ENCODE data around the gene ASCL5. TPM values are rescaled to one million over a fixed set of nuclear protein-coding genes. Genes with fewer than 3 reads are reported as not detected.

Gene ASCL5
- total RNA-seq, 6 experiments from 2014 or later: not detected

DNA sequence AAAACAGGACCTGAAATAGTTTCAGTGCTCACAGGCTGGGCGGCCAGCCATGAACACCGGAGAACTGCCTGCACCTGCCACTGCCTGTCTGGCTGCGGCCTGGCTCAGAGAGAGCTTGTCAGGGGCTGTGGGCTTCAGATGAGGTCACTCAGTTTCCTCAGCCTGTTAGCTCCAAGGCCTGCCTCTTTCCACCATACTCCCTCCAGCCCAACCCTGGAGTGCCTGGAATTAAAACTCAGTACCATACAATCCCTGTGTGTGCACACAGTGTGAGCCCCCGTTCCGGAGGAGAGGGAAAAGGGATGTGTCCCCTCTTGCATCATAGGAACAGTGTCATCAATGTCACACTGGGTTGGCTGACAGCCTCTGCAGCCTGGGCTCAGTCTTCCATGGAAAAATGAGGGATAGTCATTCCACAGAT, 30.9 kb downstream of the ASCL5 start:
- ATAC-seq (no peak), DNase-seq (no peak)
- no peaks in the 10 kb centered on the region for H3K4me1 ChIP-seq
- no peaks in the 10 kb centered on the region for H3K27me3 ChIP-seq
- no peak overlapping the region for H3K4me3 ChIP-seq
- H3K36me3 ChIP-seq: no peaks in the 10 kb centered on the region
- intact Hi-C loops (cut with DNase I): no loop called here
- WGBS (ENCODE audit: insufficient coverage, low coverage, low lambda C conversion rate, missing lambda C conversion rate): no CpG with 5 or more reads among the region's 5 CpGs
- H3K9me3 ChIP-seq: no peaks in the 10 kb centered on the region
- H3K27ac ChIP-seq: no peak overlapping the region
- TF ChIP-seq POLR2A (IDR thresholded peaks at IDR 0.05): no peak
- TF ChIP-seq, protein P1, sequence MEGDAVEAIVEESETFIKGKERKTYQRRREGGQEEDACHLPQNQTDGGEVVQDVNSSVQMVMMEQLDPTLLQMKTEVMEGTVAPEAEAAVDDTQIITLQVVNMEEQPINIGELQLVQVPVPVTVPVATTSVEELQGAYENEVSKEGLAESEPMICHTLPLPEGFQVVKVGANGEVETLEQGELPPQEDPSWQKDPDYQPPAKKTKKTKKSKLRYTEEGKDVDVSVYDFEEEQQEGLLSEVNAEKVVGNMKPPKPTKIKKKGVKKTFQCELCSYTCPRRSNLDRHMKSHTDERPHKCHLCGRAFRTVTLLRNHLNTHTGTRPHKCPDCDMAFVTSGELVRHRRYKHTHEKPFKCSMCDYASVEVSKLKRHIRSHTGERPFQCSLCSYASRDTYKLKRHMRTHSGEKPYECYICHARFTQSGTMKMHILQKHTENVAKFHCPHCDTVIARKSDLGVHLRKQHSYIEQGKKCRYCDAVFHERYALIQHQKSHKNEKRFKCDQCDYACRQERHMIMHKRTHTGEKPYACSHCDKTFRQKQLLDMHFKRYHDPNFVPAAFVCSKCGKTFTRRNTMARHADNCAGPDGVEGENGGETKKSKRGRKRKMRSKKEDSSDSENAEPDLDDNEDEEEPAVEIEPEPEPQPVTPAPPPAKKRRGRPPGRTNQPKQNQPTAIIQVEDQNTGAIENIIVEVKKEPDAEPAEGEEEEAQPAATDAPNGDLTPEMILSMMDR (IDR thresholded peaks at IDR 0.05): no peak

DNA sequence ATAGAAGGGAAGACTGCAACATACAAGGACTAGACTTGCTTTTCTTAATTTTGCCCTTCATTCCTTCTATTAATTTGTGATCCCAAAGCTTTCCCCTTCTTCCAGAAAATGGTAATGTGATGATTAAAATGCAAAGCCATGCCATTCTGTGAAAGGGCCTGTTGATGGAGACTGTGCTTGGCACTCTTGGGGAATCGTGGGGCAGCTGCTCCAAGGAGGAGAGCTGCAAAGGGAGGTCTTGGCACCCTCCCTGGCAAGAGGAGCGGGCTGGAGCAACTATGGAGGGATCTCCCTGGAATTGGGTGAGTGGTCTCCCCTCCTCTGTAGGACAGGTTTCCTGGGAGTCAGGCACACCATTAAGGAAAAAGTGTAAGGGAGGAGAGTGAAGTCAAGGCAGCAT, 31.4 kb downstream of the ASCL5 start:
- TF ChIP-seq POLR2A (IDR thresholded peaks at IDR 0.05): no peak
- TF ChIP-seq, protein P1 (IDR thresholded peaks at IDR 0.05): no peak
- Histone ChIP-seq H3K27me3 (no peaks in the 10 kb centered on the region), H3K27ac (no peak overlapping the region), H3K36me3 (no peaks in the 10 kb centered on the region), H3K9me3 (no peaks in the 10 kb centered on the region), H3K4me1 (no peaks in the 10 kb centered on the region), H3K4me3 (no peak overlapping the region)
- intact Hi-C loops (cut with DNase I): no loop called here
- ATAC-seq (no peak), DNase-seq (no peak)
- WGBS (ENCODE audit: insufficient coverage, low coverage, low lambda C conversion rate, missing lambda C conversion rate): 91% methylated on average over 2 of the region's 2 CpGs

DNA sequence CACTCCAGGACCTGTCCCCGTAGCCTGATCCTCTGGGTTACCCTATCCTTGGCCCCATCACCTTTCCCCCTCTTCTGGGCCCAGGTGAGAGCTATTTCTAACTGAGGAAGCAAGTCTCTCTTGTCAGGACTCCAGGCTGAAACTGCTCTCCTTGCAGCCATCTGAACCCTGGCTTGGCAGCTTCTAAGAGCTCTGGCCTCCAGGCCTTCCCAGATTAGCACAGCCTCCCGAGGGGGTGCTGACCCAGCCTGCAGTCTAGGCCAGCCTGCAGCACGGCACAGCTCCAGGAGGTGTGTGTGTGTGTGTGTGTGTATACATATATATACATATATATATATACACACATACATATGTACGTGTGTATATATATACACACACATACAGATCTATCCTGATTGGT, 32.2 kb downstream of the ASCL5 start:
- Histone ChIP-seq H3K36me3 (no peaks in the 10 kb centered on the region), H3K27me3 (no peaks in the 10 kb centered on the region), H3K4me1 (no peaks in the 10 kb centered on the region), H3K4me3 (no peak overlapping the region), H3K9me3 (no peaks in the 10 kb centered on the region), H3K27ac (no peak overlapping the region)
- WGBS (ENCODE audit: insufficient coverage, low coverage, low lambda C conversion rate, missing lambda C conversion rate): 40% methylated on average over 1 of the region's 4 CpGs
- TF ChIP-seq, protein P1 (IDR thresholded peaks at IDR 0.05): no peak
- no peak for TF ChIP-seq POLR2A (IDR thresholded peaks at IDR 0.05)
- peak in 1 of 4 donors; percentile 19 for ATAC-seq
- DNase-seq: no peak
- intact Hi-C loops (cut with DNase I): no loop called here

DNA sequence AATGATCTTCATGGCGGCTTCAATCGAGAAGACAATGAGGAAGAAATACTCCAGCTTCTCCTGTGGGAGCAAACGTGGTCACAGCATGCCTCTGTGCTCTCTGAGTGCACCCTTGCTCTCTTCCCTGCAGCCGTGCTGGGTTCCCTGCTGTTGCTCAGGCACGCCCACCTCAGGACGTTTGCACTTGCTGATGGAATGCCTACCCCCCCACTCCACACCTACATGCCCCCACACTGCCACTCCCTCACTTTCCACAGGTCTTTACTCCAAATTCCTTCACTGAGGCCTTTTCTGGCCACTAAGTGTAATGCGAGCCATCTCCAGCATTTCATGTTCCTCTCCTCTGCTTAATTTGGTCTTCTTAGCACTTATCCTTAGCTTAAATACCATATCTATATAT, 33.0 kb downstream of the ASCL5 start:
- H3K27ac ChIP-seq: no peak overlapping the region
- ATAC-seq (no peak), DNase-seq (no peak)
- no peaks in the 10 kb centered on the region for H3K9me3 ChIP-seq
- H3K36me3 ChIP-seq: no peaks in the 10 kb centered on the region
- H3K4me3 ChIP-seq: no peak overlapping the region
- TF ChIP-seq, protein P1 (IDR thresholded peaks at IDR 0.05): no peak
- WGBS (ENCODE audit: insufficient coverage, low coverage, low lambda C conversion rate, missing lambda C conversion rate): 63% methylated on average over 5 of the region's 7 CpGs
- no peaks in the 10 kb centered on the region for H3K4me1 ChIP-seq
- intact Hi-C loops (cut with DNase I): no loop called here
- H3K27me3 ChIP-seq: no peaks in the 10 kb centered on the region

DNA sequence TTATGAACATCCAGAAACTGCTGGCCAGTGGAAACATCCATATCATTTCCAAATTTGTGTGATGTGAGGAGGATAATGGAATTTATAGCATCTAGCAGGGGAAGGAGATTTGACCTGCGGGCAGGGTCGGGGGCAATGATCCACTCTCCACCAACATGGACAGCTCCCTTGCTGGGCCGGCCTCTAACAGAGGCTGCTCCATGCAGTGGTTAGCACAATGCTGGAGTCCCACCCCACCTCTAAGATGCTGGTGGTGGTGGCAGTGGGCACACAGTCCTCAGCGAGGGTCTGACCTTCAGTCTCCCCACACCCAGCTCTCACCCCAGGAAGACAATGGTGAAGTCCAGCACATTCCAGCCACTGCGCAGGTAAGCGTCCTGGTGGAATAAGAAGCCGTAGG, 33.4 kb downstream of the ASCL5 start:
- H3K4me1 ChIP-seq: no peaks in the 10 kb centered on the region
- no peaks in the 10 kb centered on the region for H3K36me3 ChIP-seq
- ATAC-seq (no peak), DNase-seq (no peak)
- 100% methylated on average over 2 of the region's 7 CpGs for WGBS (ENCODE audit: insufficient coverage, low coverage, low lambda C conversion rate, missing lambda C conversion rate)
- H3K9me3 ChIP-seq: no peaks in the 10 kb centered on the region
- intact Hi-C loops (cut with DNase I): no loop called here
- TF ChIP-seq, protein P1 (IDR thresholded peaks at IDR 0.05): no peak
- TF ChIP-seq POLR2A (IDR thresholded peaks at IDR 0.05): no peak
- no peak overlapping the region for H3K4me3 ChIP-seq
- H3K27me3 ChIP-seq: no peaks in the 10 kb centered on the region
- no peak overlapping the region for H3K27ac ChIP-seq
